Activated T-helper 2 cell treated with anti-CD3 and anti-CD28 coated beads, Interferon-gamma antibody, Interleukin-2, Interleukin-4, amounts not matched to agents 10 μg/mL and 5 μg/mL and 100 μg/mL, durations not matched to agents 14 hours and 24 hours and 36 hours (primary cell): Measurements from ENCODE around the gene MATN3. TPM values are rescaled to one million over a fixed set of nuclear protein-coding genes. Genes with fewer than 3 reads are reported as not detected.

Experiments
- DNase-seq: peaks from one replicate; pipeline ENCODE4 v3.0.0; 2021; ENCODE audit warnings: low spot score
- H3K27ac Mint-ChIP-seq: one replicate; pipeline ENCODE4 v1.8.0; 2021; ENCODE audit warnings: mixed read lengths
- H3K27me3 Mint-ChIP-seq: one replicate; pipeline ENCODE4 v1.8.0; 2021; ENCODE audit warnings: low read depth, mixed read lengths
- H3K36me3 Mint-ChIP-seq: one replicate; pipeline ENCODE4 v1.8.0; 2021; ENCODE audit warnings: low read depth, mixed read lengths
- H3K4me1 Mint-ChIP-seq: one replicate; pipeline ENCODE4 v1.8.0; 2021; ENCODE audit warnings: low read depth, mixed read lengths
- H3K4me3 Mint-ChIP-seq: one replicate; pipeline ENCODE4 v1.8.0; 2021; ENCODE audit warnings: low read depth, mild to moderate bottlenecking, moderate library complexity, mixed read lengths
- H3K9me3 Mint-ChIP-seq: one replicate; pipeline ENCODE4 v1.8.0; 2021; ENCODE audit warnings: mixed read lengths
- intact Hi-C: fragments of 100-400 bp; cut with micrococcal nuclease; formaldehyde crosslinking; loops from one replicate; pipeline ENCODE4 v1.15.1; 2023
- total RNA-seq: library from RNA; stranded (reverse); gene quantifications from 2 replicates; pipeline ENCODE4 v1.2.3, GENCODE V29; 2022

The MATN3 gene
- total RNA-seq, 1 donor from 2014 or later = not detected

DNA sequence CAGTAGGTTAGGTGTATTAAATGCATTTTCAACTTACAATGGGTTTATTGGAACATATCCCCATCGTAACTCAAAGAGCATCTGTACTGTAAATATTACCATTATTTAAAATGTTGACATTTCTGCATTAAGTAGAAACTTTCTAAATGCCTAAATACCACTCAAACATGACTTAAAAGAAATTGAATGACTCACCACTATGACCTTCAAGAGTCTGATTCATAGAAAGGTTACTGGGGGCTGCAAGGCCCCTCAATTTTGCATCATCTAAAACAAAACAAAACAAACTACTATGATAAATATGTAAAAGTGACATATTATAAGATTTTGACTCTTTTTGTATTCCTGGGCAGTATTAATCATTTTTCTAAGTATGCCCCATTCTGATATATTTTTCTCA is 30.2 kb downstream of the MATN3 start:
- DNase-seq = no peak
- peaks cover 19% of the 10 kb centered on the region for H3K36me3 Mint-ChIP-seq
- H3K27ac Mint-ChIP-seq = no peak overlapping the region
- peaks cover 12% of the 10 kb centered on the region for H3K4me1 Mint-ChIP-seq
- H3K9me3 Mint-ChIP-seq = no peaks in the 10 kb centered on the region
- H3K27me3 Mint-ChIP-seq = no peaks in the 10 kb centered on the region
- no peak overlapping the region for H3K4me3 Mint-ChIP-seq
- intact Hi-C loops = no loop called here

DNA sequence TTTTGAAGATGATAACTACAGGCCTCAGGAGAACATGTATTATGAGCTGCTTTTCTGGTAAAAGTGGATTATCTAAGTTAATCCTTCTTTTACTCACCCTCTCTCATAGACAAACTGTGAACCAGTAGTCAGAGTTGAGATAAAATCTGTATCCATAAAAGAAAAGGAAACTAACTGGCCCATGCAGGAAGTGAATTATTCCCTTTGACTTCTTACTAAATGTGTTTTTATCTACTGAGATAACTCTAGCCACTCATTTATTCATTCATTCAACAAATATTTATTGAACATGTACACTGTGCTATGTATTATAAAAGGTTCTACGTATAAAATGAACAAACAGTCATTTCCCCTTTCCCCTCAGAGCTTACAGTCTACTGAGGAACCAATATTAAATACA is 32.5 kb downstream of the MATN3 start:
- DNase-seq = no peak
- H3K4me3 Mint-ChIP-seq = no peak overlapping the region

DNA sequence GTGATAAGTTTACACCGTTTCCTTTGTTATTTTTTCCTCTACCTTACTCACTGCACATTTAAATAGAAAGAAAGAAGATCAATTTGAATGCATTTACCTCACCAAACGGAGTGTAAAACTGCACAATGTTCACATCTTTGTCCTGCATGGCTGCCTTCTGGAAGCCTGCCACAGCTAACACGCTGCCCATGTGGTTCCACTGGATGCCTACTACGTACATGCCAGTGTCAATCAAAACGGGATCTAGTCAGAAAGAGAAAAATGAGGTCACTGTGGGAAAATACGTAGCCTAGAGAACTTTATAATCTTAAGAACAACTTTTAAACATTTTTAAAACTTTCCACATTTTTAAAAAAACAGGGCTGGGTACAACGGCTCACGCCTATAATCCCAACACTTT is 39.0 kb downstream of the MATN3 start:
- intact Hi-C loops = no loop called here
- no peak overlapping the region for H3K27ac Mint-ChIP-seq
- no peaks in the 10 kb centered on the region for H3K27me3 Mint-ChIP-seq
- no peak overlapping the region for H3K4me3 Mint-ChIP-seq
- no peak for DNase-seq
- H3K9me3 Mint-ChIP-seq = no peaks in the 10 kb centered on the region
- H3K4me1 Mint-ChIP-seq = peaks cover 14% of the 10 kb centered on the region
- H3K36me3 Mint-ChIP-seq = peaks cover 17% of the 10 kb centered on the region

More for the DNA sequence above, 32.5 kb downstream of the MATN3 start:
- intact Hi-C loops = no loop called here
- peaks cover 16% of the 10 kb centered on the region for H3K36me3 Mint-ChIP-seq
- peaks cover 12% of the 10 kb centered on the region for H3K4me1 Mint-ChIP-seq
- no peak overlapping the region for H3K27ac Mint-ChIP-seq
- no peaks in the 10 kb centered on the region for H3K9me3 Mint-ChIP-seq
- no peaks in the 10 kb centered on the region for H3K27me3 Mint-ChIP-seq

DNA sequence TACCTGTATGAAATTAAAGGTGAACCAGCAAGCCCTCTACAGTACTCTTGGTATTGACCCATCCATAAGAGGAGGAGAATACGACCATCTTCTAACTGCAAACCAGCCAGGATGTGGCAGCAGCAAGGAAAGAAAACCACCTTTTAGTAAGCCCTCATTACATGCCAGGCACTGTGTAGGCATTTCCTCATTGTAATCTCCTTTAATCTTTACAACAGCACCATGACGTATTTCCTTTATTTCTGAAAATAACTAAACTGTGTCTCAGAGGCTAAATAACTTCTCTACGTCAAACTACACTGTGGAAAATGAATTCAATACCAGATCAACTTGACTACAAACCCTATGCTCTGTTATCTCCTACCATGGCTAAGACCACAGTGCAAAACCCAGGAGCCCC is 40.8 kb downstream of the MATN3 start:
- Mint-ChIP-seq H3K27me3 (no peaks in the 10 kb centered on the region), H3K4me1 (peaks cover 14% of the 10 kb centered on the region), H3K4me3 (no peak overlapping the region), H3K27ac (peak overlapping the region; percentile 0), H3K9me3 (no peaks in the 10 kb centered on the region), H3K36me3 (peaks cover 17% of the 10 kb centered on the region)
- intact Hi-C loops = no loop called here
- no peak for DNase-seq

DNA sequence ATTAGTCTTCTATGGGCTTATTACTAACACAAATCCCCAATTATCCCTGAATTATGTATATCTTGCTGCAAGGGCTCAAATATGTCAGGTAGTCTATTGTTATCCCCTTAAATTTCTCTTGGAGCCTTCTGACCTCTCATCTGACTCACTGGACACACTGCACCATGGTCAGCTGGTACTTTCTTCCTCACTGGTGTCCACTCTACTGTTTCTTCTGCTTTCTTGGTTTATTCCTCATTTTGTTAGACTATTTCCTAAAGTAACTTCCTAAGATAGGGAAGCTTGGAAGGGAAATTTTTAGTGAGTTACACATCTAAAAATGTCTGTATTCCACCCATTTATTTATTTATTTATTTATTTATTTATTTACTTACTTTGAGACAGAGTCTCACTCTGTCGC is 49.1 kb downstream of the MATN3 start:
- Mint-ChIP-seq H3K27ac (no peak overlapping the region), H3K36me3 (peaks cover 3% of the 10 kb centered on the region), H3K9me3 (no peaks in the 10 kb centered on the region), H3K27me3 (peaks cover 2% of the 10 kb centered on the region), H3K4me3 (no peak overlapping the region), H3K4me1 (no peaks in the 10 kb centered on the region)
- intact Hi-C loops = no loop called here
- no peak for DNase-seq

DNA sequence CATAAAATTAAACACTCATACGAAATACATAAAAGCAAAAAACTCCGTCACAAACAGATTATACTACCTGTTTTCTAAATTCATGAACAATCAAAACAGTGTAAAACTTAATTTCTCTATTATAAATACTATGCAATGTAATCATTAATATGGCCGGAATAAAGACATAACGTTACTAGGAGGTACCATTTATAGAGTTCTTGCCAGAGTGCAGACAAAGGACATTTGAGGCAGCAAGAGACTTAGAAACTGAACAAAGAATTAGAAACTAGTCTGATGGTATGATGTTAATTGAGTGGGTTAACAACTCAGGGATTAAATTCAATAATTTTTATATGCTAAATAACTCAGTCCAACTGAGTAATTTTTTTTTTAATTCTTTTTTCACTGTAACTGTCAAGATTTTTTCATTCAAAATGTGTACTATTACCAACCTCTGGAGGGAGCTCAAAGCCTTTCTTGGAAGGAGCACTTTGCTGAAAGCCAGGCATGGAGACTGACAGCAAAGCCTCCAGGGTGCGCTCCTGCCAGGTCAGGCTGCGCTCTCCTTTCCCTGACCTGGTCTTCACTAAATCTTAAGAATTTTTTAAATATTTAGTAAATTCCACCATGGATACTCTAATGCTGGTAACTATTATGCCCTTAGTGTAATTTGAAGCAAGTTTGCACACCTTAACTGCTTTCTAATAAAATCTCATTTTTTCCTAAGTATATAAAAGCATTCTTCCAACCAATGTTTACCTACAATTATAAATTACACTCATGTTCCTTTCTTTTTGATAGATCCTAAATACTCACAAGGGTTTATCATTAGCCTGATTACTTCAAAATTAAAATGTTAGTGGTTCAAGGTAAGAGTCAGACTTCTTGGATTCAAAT is 56.7 kb downstream of the MATN3 start:
- intact Hi-C loops = loop anchor here (1.0 kb wide), 3 partner anchors 28 to 143 kb away; no protein-coding TSS in a partner anchor
- no peaks in the 10 kb centered on the region for H3K27me3 Mint-ChIP-seq
- peak; percentile 22 for DNase-seq
- no peaks in the 10 kb centered on the region for H3K36me3 Mint-ChIP-seq
- no peaks in the 10 kb centered on the region for H3K9me3 Mint-ChIP-seq
- no peak overlapping the region for H3K27ac Mint-ChIP-seq
- H3K4me1 Mint-ChIP-seq = no peaks in the 10 kb centered on the region
- no peak overlapping the region for H3K4me3 Mint-ChIP-seq

DNA sequence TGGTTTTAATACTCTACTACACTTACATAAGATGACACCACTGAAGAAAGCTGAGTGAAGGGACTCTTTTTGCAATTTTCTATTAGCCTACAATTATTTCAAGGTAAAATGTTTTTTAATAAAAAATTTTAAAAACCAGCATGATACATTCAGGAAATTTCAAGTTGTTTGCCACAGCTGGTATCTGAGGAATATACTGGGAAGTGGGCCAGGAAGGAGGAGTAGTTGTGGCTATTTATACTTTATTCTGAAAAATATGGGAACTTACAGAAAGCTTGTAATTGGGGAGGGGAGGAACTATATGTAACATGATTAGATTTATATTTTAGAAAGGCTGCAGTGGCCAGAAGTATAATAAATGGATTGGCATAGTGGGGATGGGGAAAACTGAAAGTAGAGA is 63.4 kb downstream of the MATN3 start:
- Mint-ChIP-seq H3K4me1 (no peaks in the 10 kb centered on the region), H3K9me3 (no peaks in the 10 kb centered on the region), H3K36me3 (no peaks in the 10 kb centered on the region), H3K4me3 (no peak overlapping the region), H3K27me3 (no peaks in the 10 kb centered on the region), H3K27ac (no peak overlapping the region)
- intact Hi-C loops = no loop called here
- DNase-seq = no peak

DNA sequence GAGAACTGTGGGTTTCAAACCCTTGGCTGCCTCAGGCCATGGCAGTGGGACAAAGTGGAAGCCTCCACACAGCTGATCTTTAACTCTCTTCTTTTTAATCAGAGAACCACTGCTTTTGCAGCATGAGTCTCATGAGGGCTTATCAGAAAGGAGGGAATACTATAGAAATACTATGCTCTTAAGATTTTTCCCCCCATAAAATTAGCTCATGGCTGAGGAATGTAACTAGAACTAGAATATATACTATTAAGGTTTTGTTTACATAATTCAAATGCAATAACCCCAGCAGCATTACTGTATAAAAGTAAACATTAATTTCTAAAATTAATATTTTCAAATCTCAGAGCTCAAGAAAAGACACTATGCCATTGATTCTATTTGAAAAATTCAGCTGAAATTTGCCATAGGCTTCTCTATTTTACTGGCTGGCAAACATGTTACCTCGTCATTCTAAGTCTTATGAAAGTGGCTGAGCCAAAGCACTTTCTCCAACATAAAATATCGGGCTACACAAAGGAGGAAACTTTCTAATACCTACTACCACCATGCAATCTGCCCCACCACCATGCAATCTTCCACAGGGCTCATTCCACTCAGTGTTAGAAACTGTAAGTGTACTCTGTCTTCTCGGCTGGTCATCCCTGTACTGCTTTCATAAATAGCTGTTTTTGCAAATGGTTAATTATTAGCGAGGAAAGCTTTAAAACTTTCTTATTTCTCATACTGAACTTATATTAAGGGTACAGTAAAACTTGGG is 65.1 kb downstream of the MATN3 start:
- H3K27ac Mint-ChIP-seq = no peak overlapping the region
- H3K27me3 Mint-ChIP-seq = no peaks in the 10 kb centered on the region
- no peak for DNase-seq
- no peaks in the 10 kb centered on the region for H3K36me3 Mint-ChIP-seq
- intact Hi-C loops = no loop called here
- no peaks in the 10 kb centered on the region for H3K9me3 Mint-ChIP-seq
- H3K4me3 Mint-ChIP-seq = no peak overlapping the region
- H3K4me1 Mint-ChIP-seq = no peaks in the 10 kb centered on the region

DNA sequence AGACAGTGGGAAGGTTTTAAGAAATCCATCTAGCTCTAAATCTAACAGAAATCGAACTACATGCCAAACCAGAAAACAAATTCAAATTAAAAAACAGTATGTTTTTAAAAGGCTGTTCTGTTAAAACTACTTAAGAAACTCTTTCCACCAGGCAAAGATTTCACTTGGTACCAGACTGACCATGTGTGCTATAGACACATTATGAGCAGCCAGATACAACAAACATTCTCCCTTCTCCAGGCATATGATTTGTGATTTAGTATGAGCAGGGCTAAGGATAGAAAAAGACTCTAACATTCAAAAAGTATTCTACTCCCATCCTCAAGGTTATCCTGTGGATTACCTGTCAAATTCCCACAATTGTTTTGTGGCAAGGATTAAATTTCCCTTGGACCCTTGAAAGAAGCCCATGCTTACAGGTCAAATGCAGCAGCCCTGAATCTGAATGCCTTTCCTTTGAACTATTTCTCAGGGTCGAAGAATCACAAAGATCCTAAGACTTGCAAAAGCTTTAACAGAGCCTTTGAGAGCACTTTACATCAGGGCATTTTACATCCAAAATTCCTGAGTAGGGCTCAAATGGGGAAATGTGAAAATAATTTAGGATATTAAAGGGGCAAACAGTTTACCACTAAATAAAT is 68.1 kb downstream of the MATN3 start:
- Mint-ChIP-seq H3K4me1 (no peaks in the 10 kb centered on the region), H3K36me3 (no peaks in the 10 kb centered on the region), H3K27ac (no peak overlapping the region), H3K27me3 (no peaks in the 10 kb centered on the region), H3K9me3 (no peaks in the 10 kb centered on the region), H3K4me3 (no peak overlapping the region)
- intact Hi-C loops = no loop called here
- no peak for DNase-seq

DNA sequence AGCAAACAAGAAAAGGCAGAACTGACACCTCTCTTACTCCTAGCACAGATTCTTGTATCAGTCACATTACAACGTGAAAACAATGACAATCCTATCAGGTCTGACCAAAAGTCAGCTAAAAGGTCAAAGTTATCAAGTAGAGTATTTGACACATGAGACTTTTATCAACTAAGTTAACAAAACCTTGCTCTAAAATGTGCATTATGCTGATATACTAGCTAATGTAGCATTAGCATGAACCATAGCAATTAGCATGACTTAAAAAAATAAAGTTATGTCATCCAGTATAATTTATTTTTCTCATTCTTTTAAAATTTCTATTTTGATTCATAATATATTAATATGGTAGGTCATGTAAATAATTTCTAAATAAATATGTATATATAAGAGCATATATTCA is 69.3 kb downstream of the MATN3 start:
- Mint-ChIP-seq H3K4me1 (no peaks in the 10 kb centered on the region), H3K36me3 (no peaks in the 10 kb centered on the region), H3K4me3 (no peak overlapping the region), H3K27me3 (no peaks in the 10 kb centered on the region), H3K27ac (no peak overlapping the region), H3K9me3 (no peaks in the 10 kb centered on the region)
- intact Hi-C loops = no loop called here
- DNase-seq = no peak

DNA sequence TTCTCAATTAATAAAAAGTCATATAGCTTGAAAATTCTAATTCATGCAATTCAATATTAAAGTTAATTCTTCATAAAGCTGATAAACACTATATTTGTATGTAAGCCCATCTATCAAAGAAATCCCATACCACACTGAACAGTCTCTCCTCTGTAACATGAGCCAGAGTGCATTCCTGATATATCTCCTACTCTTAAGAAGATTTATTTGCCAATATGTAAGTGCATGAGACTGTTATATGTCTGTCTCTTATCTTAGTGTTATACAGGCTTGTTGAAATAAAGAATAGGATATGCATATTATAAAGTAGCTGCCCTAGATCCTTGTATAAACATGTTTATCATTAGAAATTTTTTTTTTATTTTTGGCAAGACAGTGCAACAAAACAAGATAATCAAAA is 70.3 kb downstream of the MATN3 start:
- Mint-ChIP-seq H3K36me3 (no peaks in the 10 kb centered on the region), H3K4me1 (no peaks in the 10 kb centered on the region), H3K9me3 (no peaks in the 10 kb centered on the region), H3K27ac (no peak overlapping the region), H3K4me3 (no peak overlapping the region), H3K27me3 (no peaks in the 10 kb centered on the region)
- intact Hi-C loops = no loop called here
- DNase-seq = no peak
